Sigmoid colon (tissue), 7 donors: ENCODE measurements around the gene MYH10. TPM values are rescaled to one million over a fixed set of nuclear protein-coding genes. Genes with fewer than 3 reads are reported as not detected.

ENCODE experiments used
- DNase-seq: peaks from one replicate; pipeline ENCODE4 v3.0.0-alpha.2; 2019
- H3K27ac ChIP-seq, 4 donors: fragments of 200-600 bp; sonication (generic); one replicate each; pipeline ENCODE4 v1.5.1; 2016 to 2019; ENCODE audit warnings: mild to moderate bottlenecking in 1 of 4
- H3K27me3 ChIP-seq, 3 donors: fragments of 200-600 bp; sonication (generic); one replicate each; pipeline ENCODE4 v1.5.1; 2019; ENCODE audit warnings: mild to moderate bottlenecking in 1 of 3
- H3K36me3 ChIP-seq, 4 donors: fragments of 200-600 bp; sonication (generic); one replicate each; pipeline ENCODE4 v1.5.1; 2016 to 2019
- H3K4me1 ChIP-seq, 4 donors: fragments of 200-600 bp; sonication (generic); one replicate each; pipeline ENCODE4 v1.5.1; 2017 to 2019
- H3K4me3 ChIP-seq, 4 donors: fragments of 200-600 bp; sonication (generic); one replicate each; pipeline ENCODE4 v1.5.1; 2017 to 2019; ENCODE audit warnings: mild to moderate bottlenecking in 2 of 4, moderate library complexity in 1 of 4
- H3K9me3 ChIP-seq, 4 donors: fragments of 200-600 bp in 3 of 4; sonication (generic) in 3 of 4; one replicate each; pipeline versions ENCODE4 v1.5.1 to v1.6.1; 2013 to 2019
- CTCF ChIP-seq, 4 experiments: fragments of 450-650 bp in 3 of 4; fragments of 200-600 bp in 1 of 4; IDR thresholded peaks; one replicate each; pipeline ENCODE4 v1.5.1; 2016 to 2019; ENCODE audit warnings: antibody characterized with exemption in 4 of 4, mild to moderate bottlenecking in 3 of 4, moderate library complexity in 2 of 4
- EP300 ChIP-seq, 4 donors: sonication (generic); formaldehyde crosslinking; IDR thresholded peaks; one replicate each; pipeline ENCODE4 v1.6.1; 2017; ENCODE audit warnings: antibody characterized with exemption in 4 of 4
- POLR2A ChIP-seq, 2 donors: fragments of 450-650 bp; IDR thresholded peaks; one replicate each; pipeline ENCODE4 v1.6.1; 2016; ENCODE audit warnings: antibody characterized with exemption in 2 of 2, mild to moderate bottlenecking in 2 of 2, moderate library complexity in 2 of 2
- POLR2AphosphoS5 ChIP-seq, 4 donors: sonication (generic); formaldehyde crosslinking; IDR thresholded peaks; one replicate each; pipeline ENCODE4 v1.6.1; 2017; ENCODE audit warnings: antibody characterized with exemption in 4 of 4
- WGBS, 2 donors: extraction: QIAGEN DNeasy Blood & Tissue Kit; methylation state at CpG; one replicate each; pipeline ENCODE4 v1.1.7; 2013; 5-methylcytosine and 5-hydroxymethylcytosine counted together
- intact Hi-C: fragments of 100-400 bp; cut with DNase I; formaldehyde crosslinking; loops from one replicate; pipeline ENCODE4 v1.15.1; 2023
- polyA plus RNA-seq, 3 donors: library from polyadenylated mRNA; stranded (reverse); fragments of 200-250 nt; gene quantifications; one replicate each; pipeline ENCODE4 v1.2.3, GENCODE V29; 2013
- total RNA-seq, 4 donors: library from RNA; depleted of rRNA; stranded (reverse); fragments of >200 nt; gene quantifications; one replicate each; pipeline ENCODE4 v1.1.0, GENCODE V29; 2016
- donor health status: healthy with polysubstance abuse.
- donor health status: Bipolar disorder and iron deficiency.
- donor health status: healthy.

Gene MYH10
- total and polyA plus RNA-seq, 7 donors, result 0.92 to 34.6 (median 22.8) TPM

GRCh38 chr17:8650119-8650499, 19.6 kb upstream of the MYH10 start:
- no peaks in the 10 kb centered on the region for H3K27me3 ChIP-seq
- H3K4me3 ChIP-seq, result no peak overlapping the region
- WGBS, 2 donors, result 84 to 93% methylated on average over 1 of the region's 1 CpG
- H3K4me1 ChIP-seq, result no peaks in the 10 kb centered on the region
- H3K27ac ChIP-seq, result peak overlapping the region in 1 of 4 donors; percentile 18
- no peaks in the 10 kb centered on the region for H3K9me3 ChIP-seq
- no peak for DNase-seq
- TF ChIP-seq POLR2AphosphoS5 (IDR thresholded peaks at IDR 0.05) (no peak), POLR2A (IDR thresholded peaks at IDR 0.05) (no peak), CTCF (IDR thresholded peaks at IDR 0.05) (no peak), EP300 (IDR thresholded peaks at IDR 0.05) (no peak)
- no peaks in the 10 kb centered on the region for H3K36me3 ChIP-seq
- intact Hi-C loops, result no loop called here

- Histone ChIP-seq H3K4me3 (no peak overlapping the region), H3K36me3 (no peaks in the 10 kb centered on the region), H3K27me3 (no peaks in the 10 kb centered on the region), H3K9me3 (no peaks in the 10 kb centered on the region), H3K4me1 (no peaks in the 10 kb centered on the region), H3K27ac (peak overlapping the region in 1 of 4 donors; percentile 47)
- peak; percentile 75 for DNase-seq
- TF ChIP-seq EP300 (IDR thresholded peaks at IDR 0.05) (peak in 1 of 4 donors; percentile 42), CTCF (IDR thresholded peaks at IDR 0.05) (no peak), POLR2AphosphoS5 (IDR thresholded peaks at IDR 0.05) (peak in 2 of 4 donors; percentile 29 to 54)
- intact Hi-C loops, result no loop called here
- WGBS, 2 donors, result 85 to 86% methylated on average over 17 of the region's 17 CpGs
Observed at GRCh38 chr17:8649157-8650118, 18.9 kb upstream of the MYH10 start.

- 95% methylated on average over 7 of the region's 7 CpGs for WGBS, 2 donors
- Histone ChIP-seq H3K4me3 (no peak overlapping the region), H3K9me3 (no peaks in the 10 kb centered on the region), H3K27me3 (no peaks in the 10 kb centered on the region), H3K36me3 (no peaks in the 10 kb centered on the region), H3K27ac (no peak overlapping the region), H3K4me1 (no peaks in the 10 kb centered on the region)
- TF ChIP-seq POLR2AphosphoS5 (IDR thresholded peaks at IDR 0.05) (no peak), EP300 (IDR thresholded peaks at IDR 0.05) (no peak)
- intact Hi-C loops, result no loop called here
- no peak for DNase-seq
Observed at GRCh38 chr17:8647956-8648355, 17.4 kb upstream of the MYH10 start.

GRCh38 chr17:8647202-8647601, 16.7 kb upstream of the MYH10 start:
- no peak overlapping the region for H3K27ac ChIP-seq
- WGBS, 2 donors, result 30 to 70% methylated on average over 7 of the region's 7 CpGs
- H3K4me1 ChIP-seq, result no peaks in the 10 kb centered on the region
- intact Hi-C loops, result no loop called here
- H3K36me3 ChIP-seq, result no peaks in the 10 kb centered on the region
- TF ChIP-seq POLR2AphosphoS5 (IDR thresholded peaks at IDR 0.05), result no peak
- no peak for TF ChIP-seq CTCF (IDR thresholded peaks at IDR 0.05)
- no peak for TF ChIP-seq POLR2A (IDR thresholded peaks at IDR 0.05)
- TF ChIP-seq EP300 (IDR thresholded peaks at IDR 0.05), result no peak
- no peaks in the 10 kb centered on the region for H3K27me3 ChIP-seq
- DNase-seq, result no peak
- no peak overlapping the region for H3K4me3 ChIP-seq
- no peaks in the 10 kb centered on the region for H3K9me3 ChIP-seq

- 97 to 99% methylated on average over 4 of the region's 4 CpGs for WGBS, 2 donors
- Histone ChIP-seq H3K4me1 (no peaks in the 10 kb centered on the region), H3K27ac (no peak overlapping the region), H3K4me3 (no peak overlapping the region), H3K27me3 (no peaks in the 10 kb centered on the region), H3K36me3 (no peaks in the 10 kb centered on the region), H3K9me3 (no peaks in the 10 kb centered on the region)
- no peak for TF ChIP-seq POLR2A (IDR thresholded peaks at IDR 0.05)
- no peak for TF ChIP-seq POLR2AphosphoS5 (IDR thresholded peaks at IDR 0.05)
- no peak for TF ChIP-seq EP300 (IDR thresholded peaks at IDR 0.05)
- no peak for TF ChIP-seq CTCF (IDR thresholded peaks at IDR 0.05)
- intact Hi-C loops, result no loop called here
- no peak for DNase-seq
Observed at GRCh38 chr17:8644507-8644902, 14.0 kb upstream of the MYH10 start.
